Right lobe of liver (tissue), 4 donors: ENCODE data around the gene PPP1R37.

Source experiments
- POLR2A ChIP-seq: fragments of 450-650 bp; IDR thresholded peaks from one replicate; pipeline ENCODE4 v1.6.1; 2017; ENCODE audit warnings: antibody characterized with exemption, mild to moderate bottlenecking
- TF ChIP-seq, protein P1 (sequence below), 4 donors: fragments of 200-600 bp in 3 of 4; fragments of 450-650 bp in 1 of 4; IDR thresholded peaks; one replicate each; pipeline versions ENCODE4 v1.5.1 to v1.8.0; 2016 to 2022; ENCODE audit warnings: antibody characterized with exemption in 4 of 4, mild to moderate bottlenecking in 2 of 4
- donor health status: DM: no; HTN: no; CAD: no.
- donor health status: DM: no; HTN: no; CAD: no.
- donor health status: DM: no; HTN: yes; CAD: no.

DNA sequence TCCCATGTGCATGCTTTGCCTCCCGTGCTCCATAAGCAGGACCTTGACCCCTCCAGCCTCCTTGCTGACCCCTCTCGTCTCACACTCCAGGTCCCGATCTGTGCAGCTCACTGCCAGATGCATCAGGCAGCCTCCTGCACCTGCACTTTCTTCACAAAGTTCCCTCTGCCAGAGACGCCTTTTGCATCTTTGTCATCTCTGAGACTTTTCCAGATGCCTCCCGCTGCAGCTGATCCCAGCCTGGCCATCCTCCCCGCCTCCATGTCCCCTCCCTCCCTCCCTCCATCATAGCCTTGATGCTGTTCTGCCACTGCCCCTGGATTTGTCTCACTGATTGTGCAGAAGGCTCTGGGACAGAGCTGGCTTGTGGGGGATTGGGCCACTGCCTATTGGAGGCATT is 29.9 kb downstream of the PPP1R37 start:
- TF ChIP-seq, protein P1, sequence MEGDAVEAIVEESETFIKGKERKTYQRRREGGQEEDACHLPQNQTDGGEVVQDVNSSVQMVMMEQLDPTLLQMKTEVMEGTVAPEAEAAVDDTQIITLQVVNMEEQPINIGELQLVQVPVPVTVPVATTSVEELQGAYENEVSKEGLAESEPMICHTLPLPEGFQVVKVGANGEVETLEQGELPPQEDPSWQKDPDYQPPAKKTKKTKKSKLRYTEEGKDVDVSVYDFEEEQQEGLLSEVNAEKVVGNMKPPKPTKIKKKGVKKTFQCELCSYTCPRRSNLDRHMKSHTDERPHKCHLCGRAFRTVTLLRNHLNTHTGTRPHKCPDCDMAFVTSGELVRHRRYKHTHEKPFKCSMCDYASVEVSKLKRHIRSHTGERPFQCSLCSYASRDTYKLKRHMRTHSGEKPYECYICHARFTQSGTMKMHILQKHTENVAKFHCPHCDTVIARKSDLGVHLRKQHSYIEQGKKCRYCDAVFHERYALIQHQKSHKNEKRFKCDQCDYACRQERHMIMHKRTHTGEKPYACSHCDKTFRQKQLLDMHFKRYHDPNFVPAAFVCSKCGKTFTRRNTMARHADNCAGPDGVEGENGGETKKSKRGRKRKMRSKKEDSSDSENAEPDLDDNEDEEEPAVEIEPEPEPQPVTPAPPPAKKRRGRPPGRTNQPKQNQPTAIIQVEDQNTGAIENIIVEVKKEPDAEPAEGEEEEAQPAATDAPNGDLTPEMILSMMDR (IDR thresholded peaks at IDR 0.05): no peak
- TF ChIP-seq POLR2A: no peak
